A673 (cell line): Measurements from ENCODE around the gene MAGIX. TPM values are rescaled to one million over a fixed set of nuclear protein-coding genes. Genes with fewer than 3 reads are reported as not detected.

Experiments used
- BruUV-seq: library from RNA; stranded (reverse); fragments of 400-500 nt; replicated peaks from 2 replicates; lab custom pipeline; 2021; lab: Mats Ljungman, UMichigan
- CTCF ChIA-PET: fragments of 300-600 bp; sonication (Branson Sonifier 250); formaldehyde crosslinking; loops from one replicate; lab custom pipeline; 2022; ENCODE audit warnings: antibody characterized with exemption; lab: Charles Lee
- POLR2A ChIA-PET: fragments of 300-600 bp; sonication (Branson Sonifier 250); formaldehyde crosslinking; loops from one replicate; lab custom pipeline; 2022; ENCODE audit warnings: antibody characterized with exemption; ENCODE audit not compliant: low non-redundant PET; lab: Charles Lee
- DNase-seq: peaks from one replicate; pipeline ENCODE4 v3.0.0-alpha.2; 2015; ENCODE audit warnings: low spot score
- H3K27ac ChIP-seq: fragments of 200-600 bp; sonication (generic); 2 replicates; pipeline ENCODE4 v1.5.1; 2016; ENCODE audit warnings: mixed run types, low read depth, mild to moderate bottlenecking, mixed read lengths, antibody characterized with exemption, low read length; ENCODE audit not compliant: poor library complexity, severe bottlenecking
- H3K27me3 ChIP-seq: fragments of 200-600 bp; sonication (generic); replicated peaks from 2 replicates; pipeline ENCODE4 v1.6.1; 2017; ENCODE audit warnings: mixed run types, low read depth, mild to moderate bottlenecking, mixed read lengths, antibody characterized with exemption, low read length; ENCODE audit not compliant: insufficient read depth, poor library complexity
- H3K36me3 ChIP-seq: fragments of 200-600 bp; sonication (generic); 2 replicates; pipeline ENCODE4 v1.6.1; 2016; ENCODE audit warnings: mixed run types, mild to moderate bottlenecking, mixed read lengths, antibody characterized with exemption, low read length; ENCODE audit not compliant: insufficient read depth, poor library complexity, severe bottlenecking
- H3K4me1 ChIP-seq: fragments of 200-600 bp; sonication (generic); 2 replicates; pipeline ENCODE4 v1.6.1; 2017; ENCODE audit warnings: mixed run types, mild to moderate bottlenecking, mixed read lengths, antibody characterized with exemption, low read length; ENCODE audit not compliant: insufficient read depth, poor library complexity, severe bottlenecking
- H3K4me3 ChIP-seq: fragments of 200-600 bp; sonication (generic); 2 replicates; pipeline ENCODE4 v1.5.1; 2016; ENCODE audit warnings: low read depth, mixed run types, mild to moderate bottlenecking, mixed read lengths, low read length; ENCODE audit not compliant: poor library complexity, severe bottlenecking
- H3K9me3 ChIP-seq: fragments of 200-600 bp; sonication (generic); 2 replicates; pipeline ENCODE4 v1.6.1; 2016; ENCODE audit warnings: mixed run types, low read depth, mild to moderate bottlenecking, mixed read lengths, antibody characterized with exemption, low read length; ENCODE audit not compliant: poor library complexity, severe bottlenecking
- EZH2 ChIP-seq: fragments of 200-600 bp; sonication (generic); IDR thresholded peaks from 2 replicates; pipeline ENCODE4 v1.6.1; 2017; ENCODE audit warnings: borderline replicate concordance, low read depth, mild to moderate bottlenecking, mixed read lengths, antibody characterized with exemption, low read length; ENCODE audit not compliant: poor library complexity, severe bottlenecking
- intact Hi-C: fragments of 100-400 bp; cut with micrococcal nuclease; formaldehyde crosslinking; loops from one replicate; pipeline ENCODE4 v1.10.0; 2022; ENCODE audit not compliant: unreplicated experiment
- total RNA-seq: library from RNA; stranded (reverse); gene quantifications from 2 replicates; pipeline ENCODE4 v1.2.3, GENCODE V29; 2021
- TF ChIP-seq, protein P1 (sequence below): fragments of 300-800, 200-600 bp; sonication (generic); conservative IDR thresholded peaks from 2 replicates; pipeline ENCODE4 v1.5.1; 2017; ENCODE audit warnings: low read depth, mild to moderate bottlenecking, antibody characterized with exemption, low read length, moderate library complexity, mixed read lengths

Gene MAGIX
- total RNA-seq, 1 experiment from 2014 or later, result 1.1 TPM

- peak overlapping the region; percentile 94 for H3K27ac ChIP-seq
- ChIA-PET POLR2A (no interaction called here), CTCF (interaction anchor here (0.5 to 1.0 kb wide), 8 partner anchors 9 to 1314 kb away, joined by 3 to 9 read pairs (median 4); no protein-coding TSS in a partner anchor)
- TF ChIP-seq, protein P1, sequence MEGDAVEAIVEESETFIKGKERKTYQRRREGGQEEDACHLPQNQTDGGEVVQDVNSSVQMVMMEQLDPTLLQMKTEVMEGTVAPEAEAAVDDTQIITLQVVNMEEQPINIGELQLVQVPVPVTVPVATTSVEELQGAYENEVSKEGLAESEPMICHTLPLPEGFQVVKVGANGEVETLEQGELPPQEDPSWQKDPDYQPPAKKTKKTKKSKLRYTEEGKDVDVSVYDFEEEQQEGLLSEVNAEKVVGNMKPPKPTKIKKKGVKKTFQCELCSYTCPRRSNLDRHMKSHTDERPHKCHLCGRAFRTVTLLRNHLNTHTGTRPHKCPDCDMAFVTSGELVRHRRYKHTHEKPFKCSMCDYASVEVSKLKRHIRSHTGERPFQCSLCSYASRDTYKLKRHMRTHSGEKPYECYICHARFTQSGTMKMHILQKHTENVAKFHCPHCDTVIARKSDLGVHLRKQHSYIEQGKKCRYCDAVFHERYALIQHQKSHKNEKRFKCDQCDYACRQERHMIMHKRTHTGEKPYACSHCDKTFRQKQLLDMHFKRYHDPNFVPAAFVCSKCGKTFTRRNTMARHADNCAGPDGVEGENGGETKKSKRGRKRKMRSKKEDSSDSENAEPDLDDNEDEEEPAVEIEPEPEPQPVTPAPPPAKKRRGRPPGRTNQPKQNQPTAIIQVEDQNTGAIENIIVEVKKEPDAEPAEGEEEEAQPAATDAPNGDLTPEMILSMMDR, result no peak
- no peak for TF ChIP-seq EZH2
- H3K4me3 ChIP-seq, result peak overlapping the region; percentile 44
- peak; percentile 78 for DNase-seq
- intact Hi-C loops, result no loop called here
- BruUV-seq, result no TSS peak
- no peaks in the 10 kb centered on the region for H3K9me3 ChIP-seq
- no peaks in the 10 kb centered on the region for H3K4me1 ChIP-seq
- H3K36me3 ChIP-seq, result no peaks in the 10 kb centered on the region
- H3K27me3 ChIP-seq, result no peaks in the 10 kb centered on the region
These were observed 7.2 kb upstream of the MAGIX start for GRCh38 chrX:49155243-49155899.

GRCh38 chrX:49155900-49156837 is 6.4 kb upstream of the MAGIX start:
- peak overlapping the region; percentile 94 for H3K27ac ChIP-seq
- CTCF ChIA-PET, result interaction anchor here (0.5 to 1.0 kb wide), 8 partner anchors 9 to 1314 kb away, joined by 3 to 9 read pairs (median 4); no protein-coding TSS in a partner anchor
- POLR2A ChIA-PET, result no interaction called here
- no peaks in the 10 kb centered on the region for H3K36me3 ChIP-seq
- intact Hi-C loops, result no loop called here
- peak overlapping the region; percentile 44 for H3K4me3 ChIP-seq
- TF ChIP-seq EZH2, result no peak
- TF ChIP-seq, protein P1, result peak; percentile 60
- DNase-seq, result peak; percentile 87
- H3K27me3 ChIP-seq, result no peaks in the 10 kb centered on the region
- H3K9me3 ChIP-seq, result no peaks in the 10 kb centered on the region
- no TSS peak for BruUV-seq
- no peaks in the 10 kb centered on the region for H3K4me1 ChIP-seq

GRCh38 chrX:49157194-49157593 is 5.4 kb upstream of the MAGIX start:
- ChIA-PET CTCF (no interaction called here), POLR2A (no interaction called here)
- TF ChIP-seq, protein P1, result no peak
- TF ChIP-seq EZH2, result no peak
- Histone ChIP-seq H3K9me3 (no peaks in the 10 kb centered on the region), H3K4me3 (no peak overlapping the region), H3K27ac (no peak overlapping the region), H3K27me3 (no peaks in the 10 kb centered on the region), H3K36me3 (no peaks in the 10 kb centered on the region), H3K4me1 (no peaks in the 10 kb centered on the region)
- BruUV-seq, result no TSS peak
- DNase-seq, result no peak
- intact Hi-C loops, result no loop called here
